Tibial nerve (tissue), 4 donors: ENCODE measurements around the gene NCDN.

Experiments
- EP300 ChIP-seq, 2 donors: sonication (generic); formaldehyde crosslinking; IDR thresholded peaks; one replicate each; pipeline ENCODE4 v1.6.1; 2017; ENCODE audit warnings: antibody characterized with exemption in 2 of 2, mild to moderate bottlenecking in 1 of 2
- POLR2A ChIP-seq, 2 donors: fragments of 450-650 bp; IDR thresholded peaks; one replicate each; pipeline ENCODE4 v1.6.1; 2017; ENCODE audit warnings: antibody characterized with exemption in 2 of 2, mild to moderate bottlenecking in 2 of 2, moderate library complexity in 2 of 2
- TF ChIP-seq, protein P1 (sequence below), 5 experiments: fragments of 200-600 bp in 3 of 5; fragments of 450-650 bp in 2 of 5; sonication (generic) in 3 of 5; IDR thresholded peaks; one replicate each; pipeline ENCODE4 v1.5.1; 2016 to 2019; ENCODE audit warnings: antibody characterized with exemption in 5 of 5, mild to moderate bottlenecking in 3 of 5, moderate library complexity in 2 of 5

DNA sequence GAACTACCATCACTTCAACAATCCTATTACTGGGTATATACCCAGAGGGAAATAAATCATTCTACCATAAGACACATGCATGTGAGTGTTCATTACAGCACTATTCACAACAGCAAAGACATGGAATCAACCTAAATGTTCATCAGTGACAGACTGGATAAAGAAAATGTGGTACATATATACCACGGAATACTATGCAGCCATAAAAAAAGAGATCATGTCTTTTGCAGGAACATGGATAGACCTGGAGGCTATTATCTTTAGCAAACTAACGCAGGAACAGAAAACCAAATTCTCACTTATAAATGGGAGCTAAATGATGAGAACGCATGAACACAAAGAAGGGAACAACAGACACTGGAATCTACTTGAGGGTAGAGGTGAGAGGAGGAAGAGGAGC, 39.4 kb upstream of the NCDN start:
- TF ChIP-seq, protein P1, sequence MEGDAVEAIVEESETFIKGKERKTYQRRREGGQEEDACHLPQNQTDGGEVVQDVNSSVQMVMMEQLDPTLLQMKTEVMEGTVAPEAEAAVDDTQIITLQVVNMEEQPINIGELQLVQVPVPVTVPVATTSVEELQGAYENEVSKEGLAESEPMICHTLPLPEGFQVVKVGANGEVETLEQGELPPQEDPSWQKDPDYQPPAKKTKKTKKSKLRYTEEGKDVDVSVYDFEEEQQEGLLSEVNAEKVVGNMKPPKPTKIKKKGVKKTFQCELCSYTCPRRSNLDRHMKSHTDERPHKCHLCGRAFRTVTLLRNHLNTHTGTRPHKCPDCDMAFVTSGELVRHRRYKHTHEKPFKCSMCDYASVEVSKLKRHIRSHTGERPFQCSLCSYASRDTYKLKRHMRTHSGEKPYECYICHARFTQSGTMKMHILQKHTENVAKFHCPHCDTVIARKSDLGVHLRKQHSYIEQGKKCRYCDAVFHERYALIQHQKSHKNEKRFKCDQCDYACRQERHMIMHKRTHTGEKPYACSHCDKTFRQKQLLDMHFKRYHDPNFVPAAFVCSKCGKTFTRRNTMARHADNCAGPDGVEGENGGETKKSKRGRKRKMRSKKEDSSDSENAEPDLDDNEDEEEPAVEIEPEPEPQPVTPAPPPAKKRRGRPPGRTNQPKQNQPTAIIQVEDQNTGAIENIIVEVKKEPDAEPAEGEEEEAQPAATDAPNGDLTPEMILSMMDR (IDR thresholded peaks at IDR 0.05), result no peak
- no peak for TF ChIP-seq POLR2A (IDR thresholded peaks at IDR 0.05)
- no peak for TF ChIP-seq EP300 (IDR thresholded peaks at IDR 0.05)
